ENCODE measurements around the gene KRTAP15-1. TPM values are rescaled to one million over a fixed set of nuclear protein-coding genes. Genes with fewer than 3 reads are reported as not detected.

The KRTAP15-1 gene
- total RNA-seq, 1 experiment from 2014 or later, result not detected

DNA sequence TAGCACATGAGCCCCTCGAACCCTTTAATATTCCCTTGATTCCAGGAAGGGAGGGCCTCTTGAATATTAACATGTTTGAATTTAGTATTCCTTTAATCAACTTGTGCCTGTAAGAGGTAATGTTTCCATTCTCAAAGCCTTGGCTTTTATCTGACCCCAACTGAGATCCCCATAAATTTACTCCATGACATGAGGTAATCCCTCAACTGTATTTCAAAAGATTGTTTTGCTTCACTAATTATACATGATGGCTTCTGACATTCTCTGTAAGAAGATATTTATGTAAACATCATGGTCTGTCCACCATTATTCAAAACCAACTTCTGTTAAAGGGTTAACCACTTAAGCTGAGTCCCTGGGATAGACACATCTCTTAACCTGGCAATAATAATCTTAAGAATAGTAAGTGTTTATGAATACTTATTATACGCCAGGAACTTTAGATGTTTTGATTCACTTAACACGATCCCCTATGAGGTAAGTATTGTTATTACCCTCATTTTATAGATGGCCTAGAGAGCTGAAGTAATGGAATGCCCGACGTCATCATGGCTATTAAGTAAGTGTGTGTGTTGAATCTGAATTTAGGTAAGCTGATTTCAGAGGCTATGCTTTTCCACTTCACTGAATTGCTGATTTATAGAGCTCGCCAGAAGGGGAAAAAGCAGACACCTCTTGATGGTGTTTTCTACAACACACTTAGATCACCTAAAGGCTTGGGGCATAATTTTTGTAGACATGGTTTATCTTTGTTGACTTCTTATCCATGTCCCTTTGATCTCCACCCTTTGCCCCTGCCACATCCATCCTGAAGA, 29.0 kb downstream of the KRTAP15-1 start:
- intact Hi-C loops (cut with micrococcal nuclease; ENCODE audit: unreplicated experiment), result no loop called here
- TF ChIP-seq CTCF (IDR thresholded peaks at IDR 0.05; ENCODE audit: insufficient read depth in 1 of 2, low read depth in 1 of 2, low read length in 1 of 2, severe bottlenecking in 1 of 2, unreplicated experiment in 1 of 2), result no peak
- H3K36me3 Mint-ChIP-seq (ENCODE audit: insufficient read depth, unreplicated experiment), result no peaks in the 10 kb centered on the region
- no peak for DNase-seq
- H3K27ac Mint-ChIP-seq (ENCODE audit: unreplicated experiment), result no peak overlapping the region
- Histone ChIP-seq H3K27me3 (replicated peaks; ENCODE audit: control insufficient read depth, insufficient read depth, low read length) (no peaks in the 10 kb centered on the region), H3K4me1 (no peaks in the 10 kb centered on the region), H3K36me3 (ENCODE audit: control insufficient read depth, insufficient read depth, low read length) (no peaks in the 10 kb centered on the region), H3K9me3 (no peaks in the 10 kb centered on the region), H3K4me3 (ENCODE audit: low read depth, low read length) (no peak overlapping the region)
- no peaks in the 10 kb centered on the region for H3K9me3 Mint-ChIP-seq (ENCODE audit: unreplicated experiment)
- peaks cover 7% of the 10 kb centered on the region for H3K4me1 Mint-ChIP-seq (ENCODE audit: low read depth, unreplicated experiment)
- no peak overlapping the region for H3K4me3 Mint-ChIP-seq (ENCODE audit: unreplicated experiment)
- ChIA-PET CTCF (no interaction called here), POLR2A (no interaction called here)
- peaks cover 7% of the 10 kb centered on the region for H3K27me3 Mint-ChIP-seq (ENCODE audit: insufficient read depth, unreplicated experiment)
- BruUV-seq (replicated peaks), result no TSS peak

- ChIA-PET POLR2A (no interaction called here), CTCF (no interaction called here)
- intact Hi-C loops (cut with micrococcal nuclease; ENCODE audit: unreplicated experiment), result no loop called here
- no TSS peak for BruUV-seq (replicated peaks)
- DNase-seq, result no peak
- Histone ChIP-seq H3K27me3 (replicated peaks; ENCODE audit: control insufficient read depth, insufficient read depth, low read length) (no peaks in the 10 kb centered on the region), H3K9me3 (no peaks in the 10 kb centered on the region), H3K4me1 (no peaks in the 10 kb centered on the region), H3K36me3 (ENCODE audit: control insufficient read depth, insufficient read depth, low read length) (no peaks in the 10 kb centered on the region), H3K4me3 (ENCODE audit: low read depth, low read length) (no peak overlapping the region)
- no peaks in the 10 kb centered on the region for H3K4me1 Mint-ChIP-seq (ENCODE audit: low read depth, unreplicated experiment)
- no peaks in the 10 kb centered on the region for H3K9me3 Mint-ChIP-seq (ENCODE audit: unreplicated experiment)
- TF ChIP-seq CTCF (IDR thresholded peaks at IDR 0.05; ENCODE audit: insufficient read depth in 1 of 2, low read depth in 1 of 2, low read length in 1 of 2, severe bottlenecking in 1 of 2, unreplicated experiment in 1 of 2), result no peak
- no peaks in the 10 kb centered on the region for H3K36me3 Mint-ChIP-seq (ENCODE audit: insufficient read depth, unreplicated experiment)
- H3K4me3 Mint-ChIP-seq (ENCODE audit: unreplicated experiment), result no peak overlapping the region
- no peak overlapping the region for H3K27ac Mint-ChIP-seq (ENCODE audit: unreplicated experiment)
- peaks cover 9% of the 10 kb centered on the region for H3K27me3 Mint-ChIP-seq (ENCODE audit: insufficient read depth, unreplicated experiment)
These were observed 37.9 kb downstream of the KRTAP15-1 start for GRCh38 chr21:30478004-30478403.

GRCh38 chr21:30479259-30479658, 39.2 kb downstream of the KRTAP15-1 start:
- Histone ChIP-seq H3K4me3 (ENCODE audit: low read depth, low read length) (no peak overlapping the region), H3K27me3 (replicated peaks; ENCODE audit: control insufficient read depth, insufficient read depth, low read length) (no peaks in the 10 kb centered on the region), H3K4me1 (no peaks in the 10 kb centered on the region), H3K9me3 (no peaks in the 10 kb centered on the region), H3K36me3 (ENCODE audit: control insufficient read depth, insufficient read depth, low read length) (no peaks in the 10 kb centered on the region)
- H3K27ac Mint-ChIP-seq (ENCODE audit: unreplicated experiment), result no peak overlapping the region
- intact Hi-C loops (cut with micrococcal nuclease; ENCODE audit: unreplicated experiment), result no loop called here
- DNase-seq, result no peak
- H3K9me3 Mint-ChIP-seq (ENCODE audit: unreplicated experiment), result no peaks in the 10 kb centered on the region
- BruUV-seq (replicated peaks), result no TSS peak
- H3K4me3 Mint-ChIP-seq (ENCODE audit: unreplicated experiment), result no peak overlapping the region
- ChIA-PET CTCF (no interaction called here), POLR2A (no interaction called here)
- no peak for TF ChIP-seq CTCF (IDR thresholded peaks at IDR 0.05; ENCODE audit: insufficient read depth in 1 of 2, low read depth in 1 of 2, low read length in 1 of 2, severe bottlenecking in 1 of 2, unreplicated experiment in 1 of 2)
- H3K27me3 Mint-ChIP-seq (ENCODE audit: insufficient read depth, unreplicated experiment), result peaks cover 9% of the 10 kb centered on the region
- no peaks in the 10 kb centered on the region for H3K4me1 Mint-ChIP-seq (ENCODE audit: low read depth, unreplicated experiment)
- no peaks in the 10 kb centered on the region for H3K36me3 Mint-ChIP-seq (ENCODE audit: insufficient read depth, unreplicated experiment)
